GM20000 (cell line): ENCODE measurements around the gene SVBP.

ENCODE experiments used
- DNase-seq: peaks from one replicate; pipeline ENCODE4 v3.0.0; 2012; ENCODE audit warnings: low spot score
- CTCF ChIP-seq: IDR thresholded peaks from 2 replicates; pipeline ENCODE4 v1.5.1; 2012; ENCODE audit warnings: mild to moderate bottlenecking, control low read depth; ENCODE audit errors: extremely low read depth, missing control alignments

Gene SVBP

GRCh38 chr1:42851960-42852607, 34.9 kb upstream of the SVBP start:
- TF ChIP-seq CTCF, result no peak
- no peak for DNase-seq

GRCh38 chr1:42851420-42851819, 34.2 kb upstream of the SVBP start:
- no peak for DNase-seq

GRCh38 chr1:42849944-42850343, 32.7 kb upstream of the SVBP start:
- no peak for TF ChIP-seq CTCF
- no peak for DNase-seq

More at GRCh38 chr1:42851420-42851819, 34.2 kb upstream of the SVBP start:
- no peak for TF ChIP-seq CTCF

GRCh38 chr1:42848823-42849537, 31.8 kb upstream of the SVBP start:
- no peak for TF ChIP-seq CTCF
- DNase-seq, result no peak

GRCh38 chr1:42847721-42848460, 30.7 kb upstream of the SVBP start:
- DNase-seq, result no peak
- no peak for TF ChIP-seq CTCF

GRCh38 chr1:42847111-42847595, 30.0 kb upstream of the SVBP start:
- no peak for DNase-seq
- no peak for TF ChIP-seq CTCF
